H1 (cell line): ENCODE measurements around the gene MPPED1. TPM values are rescaled to one million over a fixed set of nuclear protein-coding genes. Genes with fewer than 3 reads are reported as not detected.

Experiments used
- CTCF ChIA-PET: fragments of 300-600 bp; sonication (Branson Sonifier 250); formaldehyde crosslinking; loops from one replicate; lab custom pipeline; 2021; ENCODE audit not compliant: partially characterized antibody; lab: Charles Lee
- POLR2A ChIA-PET: fragments of 300-600 bp; sonication (Branson Sonifier 250); formaldehyde crosslinking; loops from one replicate; lab custom pipeline; 2021; ENCODE audit warnings: inconsistent platforms; ENCODE audit not compliant: partially characterized antibody; lab: Charles Lee
- DNase-seq, 2 experiments: peaks; one replicate each; pipeline versions ENCODE4 v3.0.0 to v3.0.0-alpha.2; 2010 to 2022; ENCODE audit warnings: low spot score in 2 of 2, low read depth in 1 of 2, mixed read lengths in 1 of 2
- FAIRE-seq: peaks from 2 replicates; lab custom pipeline; 2011; peaks lifted over from hg19 to GRCh38; lab: Jason Lieb, UNC
- H2AFZ ChIP-seq: 2 replicates; pipeline ENCODE4 v1.8.1; 2012; ENCODE audit warnings: low read length, inconsistent platforms
- H2AK5ac ChIP-seq: 2 replicates; pipeline ENCODE4 v1.6.1; 2013; ENCODE audit warnings: low read depth, low read length
- H2BK120ac ChIP-seq: replicated peaks from 2 replicates; pipeline ENCODE3; 2013; ENCODE audit warnings: low read depth, low read length, inconsistent platforms
- H2BK12ac ChIP-seq: 2 replicates; pipeline ENCODE4 v1.6.1; 2013; ENCODE audit warnings: low read depth, low read length
- H2BK15ac ChIP-seq: 2 replicates; pipeline ENCODE4 v1.6.1; 2013; ENCODE audit warnings: low read length
- H2BK20ac ChIP-seq: 2 replicates; pipeline ENCODE4 v1.6.1; 2013; ENCODE audit warnings: low read length
- H2BK5ac ChIP-seq: 2 replicates; pipeline ENCODE4 v1.6.1; 2013; ENCODE audit warnings: low read depth, low read length
- H3K14ac ChIP-seq: 2 replicates; pipeline ENCODE4 v1.6.1; 2013; ENCODE audit warnings: inconsistent platforms; ENCODE audit not compliant: insufficient read length
- H3K18ac ChIP-seq: 2 replicates; pipeline ENCODE4 v1.6.1; 2013; ENCODE audit warnings: low read length; ENCODE audit errors: extremely low read depth
- H3K23ac ChIP-seq: 2 replicates; pipeline ENCODE4 v1.6.1; 2013; ENCODE audit warnings: inconsistent platforms; ENCODE audit not compliant: insufficient read length
- H3K23me2 ChIP-seq: 2 replicates; pipeline ENCODE4 v1.6.1; 2013; ENCODE audit warnings: low read depth, low read length
- H3K27ac ChIP-seq: 2 replicates; pipeline ENCODE4 v1.6.1; 2011; ENCODE audit warnings: low read depth, low read length, inconsistent platforms
- H3K27me3 ChIP-seq, 4 experiments: replicated peaks in 1 of 4; 1 replicate in 1 of 4; 2 replicates in 3 of 4; pipeline versions ENCODE4 v1.6.1 to v1.8.1; 2011 to 2013; ENCODE audit warnings: low read length in 3 of 4, mild to moderate bottlenecking in 3 of 4, inconsistent platforms in 2 of 4, mixed read lengths in 2 of 4, moderate library complexity in 1 of 4; ENCODE audit not compliant: control insufficient read depth in 3 of 4, insufficient read depth in 3 of 4; ENCODE audit errors: extremely low read depth in 1 of 4
- H3K36me3 ChIP-seq, 4 experiments: 2 replicates each; pipeline versions ENCODE4 v1.6.1 to v1.8.1; 2011 to 2013; ENCODE audit warnings: mild to moderate bottlenecking in 4 of 4, low read length in 3 of 4, moderate library complexity in 2 of 4, control low read depth in 1 of 4, inconsistent platforms in 1 of 4; ENCODE audit not compliant: insufficient read depth in 4 of 4, control insufficient read depth in 2 of 4
- H3K4ac ChIP-seq: replicated peaks from 2 replicates; pipeline ENCODE3; 2013; ENCODE audit warnings: low read length, low read depth, mixed read lengths, inconsistent platforms; ENCODE audit not compliant: insufficient read length
- H3K4me1 ChIP-seq, 4 experiments: replicated peaks in 1 of 4; 1 replicate in 1 of 4; 2 replicates in 3 of 4; pipeline versions ENCODE4 v1.6.1 to v1.8.1; 2011 to 2013; ENCODE audit warnings: low read length in 3 of 4, inconsistent platforms in 2 of 4, mixed read lengths in 1 of 4; ENCODE audit not compliant: insufficient read depth in 4 of 4, control insufficient read depth in 3 of 4
- H3K4me2 ChIP-seq, 2 experiments: 2 replicates each; pipeline versions ENCODE4 v1.6.1 to v1.8.1; 2011 to 2013; ENCODE audit warnings: low read depth in 2 of 2, low read length in 2 of 2, control low read depth in 1 of 2, inconsistent platforms in 1 of 2, mild to moderate bottlenecking in 1 of 2; ENCODE audit not compliant: insufficient read depth in 1 of 2
- H3K4me3 ChIP-seq, 4 experiments: fragments of 200-600, 300-600 bp in 1 of 4; sonication (generic), shearing (Covaris generic), sonication (Bioruptor Twin) in 1 of 4; 2 replicates each; pipeline versions ENCODE4 v1.5.1 to v1.8.1; 2011 to 2016; ENCODE audit warnings: low read length in 4 of 4, low read depth in 3 of 4, control low read depth in 2 of 4, inconsistent platforms in 2 of 4, mild to moderate bottlenecking in 2 of 4, mixed read lengths in 1 of 4, moderate library complexity in 1 of 4; ENCODE audit not compliant: insufficient read depth in 2 of 4; ENCODE audit errors: extremely low read depth in 1 of 4
- H3K56ac ChIP-seq: replicated peaks from 2 replicates; pipeline ENCODE3; 2013; ENCODE audit warnings: low read depth, mild to moderate bottlenecking, mixed read lengths, low read length, inconsistent platforms; ENCODE audit not compliant: insufficient read length
- H3K79me1 ChIP-seq: 2 replicates; pipeline ENCODE4 v1.6.1; 2013; ENCODE audit warnings: low read depth, low read length, control low read depth
- H3K79me2 ChIP-seq, 2 experiments: 2 replicates each; pipeline versions ENCODE4 v1.6.1 to v1.8.1; 2012 to 2013; ENCODE audit warnings: low read length in 2 of 2, mild to moderate bottlenecking in 2 of 2, inconsistent platforms in 1 of 2; ENCODE audit not compliant: insufficient read depth in 2 of 2, control insufficient read depth in 1 of 2
- H3K9ac ChIP-seq, 4 experiments: replicated peaks in 1 of 4; 1 replicate in 1 of 4; 2 replicates in 3 of 4; pipeline versions ENCODE4 v1.6.1 to v1.8.1; 2011 to 2013; ENCODE audit warnings: low read depth in 3 of 4, low read length in 3 of 4, control low read depth in 2 of 4, mild to moderate bottlenecking in 2 of 4, moderate library complexity in 2 of 4, inconsistent platforms in 1 of 4; ENCODE audit errors: extremely low read depth in 1 of 4
- H3K9me3 ChIP-seq, 2 experiments: 2 replicates each; pipeline versions ENCODE4 v1.6.1 to v1.8.1; 2012 to 2013; ENCODE audit warnings: mild to moderate bottlenecking in 2 of 2, moderate library complexity in 2 of 2, control low read depth in 1 of 2, inconsistent platforms in 1 of 2, low read depth in 1 of 2, low read length in 1 of 2, mixed read lengths in 1 of 2; ENCODE audit not compliant: insufficient read depth in 2 of 2
- H4K20me1 ChIP-seq, 2 experiments: replicated peaks in 1 of 2; 2 replicates each; pipeline versions ENCODE3 to v1.8.1; 2011 to 2013; ENCODE audit warnings: inconsistent platforms in 2 of 2, low read length in 2 of 2, mild to moderate bottlenecking in 1 of 2; ENCODE audit not compliant: insufficient read depth in 2 of 2, control insufficient read depth in 1 of 2
- H4K5ac ChIP-seq: 2 replicates; pipeline ENCODE4 v1.6.1; 2013; ENCODE audit warnings: low read length, low read depth, mixed read lengths, inconsistent platforms; ENCODE audit not compliant: insufficient read length
- H4K8ac ChIP-seq: 2 replicates; pipeline ENCODE4 v1.8.0; 2013; ENCODE audit warnings: mild to moderate bottlenecking, moderate library complexity, low read length, inconsistent platforms; ENCODE audit not compliant: insufficient read depth; ENCODE audit errors: extremely low read depth
- H4K91ac ChIP-seq: replicated peaks from 2 replicates; pipeline ENCODE3; 2013; ENCODE audit warnings: low read length, mixed read lengths, inconsistent platforms; ENCODE audit not compliant: insufficient read length
- BRCA1 ChIP-seq: IDR thresholded peaks from 2 replicates; pipeline ENCODE4 v1.6.1; 2012; ENCODE audit warnings: low read depth, low read length, improper control_type of control experiment
- CTBP2 ChIP-seq: IDR thresholded peaks from 2 replicates; pipeline ENCODE4 v1.7.0; 2011; ENCODE audit warnings: borderline replicate concordance, mild to moderate bottlenecking, moderate library complexity, mixed read lengths, low read length; ENCODE audit not compliant: insufficient read depth, insufficient read length
- HDAC2 ChIP-seq, 2 experiments: fragments of 300-600 bp in 1 of 2; sonication (generic) in 1 of 2; IDR thresholded peaks; 2 replicates each; pipeline ENCODE4 v1.6.1; 2011 to 2012; ENCODE audit warnings: low read depth in 2 of 2, low read length in 2 of 2, mild to moderate bottlenecking in 2 of 2, moderate library complexity in 2 of 2, borderline replicate concordance in 1 of 2, inconsistent platforms in 1 of 2
- NANOG ChIP-seq: IDR thresholded peaks from 2 replicates; pipeline ENCODE4 v1.6.1; 2011; ENCODE audit warnings: low read length, low read depth, mild to moderate bottlenecking, inconsistent platforms; ENCODE audit not compliant: insufficient read depth, poor library complexity, severe bottlenecking
- PHF8 ChIP-seq: fragments of 200-600 bp; sonication (generic); conservative IDR thresholded peaks from 2 replicates; pipeline ENCODE4 v1.7.1; 2012; ENCODE audit warnings: low read depth, mild to moderate bottlenecking, inconsistent platforms, low read length, moderate library complexity
- RFX5 ChIP-seq: IDR thresholded peaks from 2 replicates; pipeline ENCODE4 v1.6.1; 2011; ENCODE audit warnings: low read depth, low read length, improper control_type of control experiment, borderline replicate concordance
- TBP ChIP-seq: IDR thresholded peaks from 2 replicates; pipeline ENCODE4 v1.6.1; 2011; ENCODE audit warnings: low read depth, low read length, improper control_type of control experiment
- polyA plus RNA-seq, 7 experiments: library from polyadenylated mRNA; depleted of rRNA in 3 of 7; stranded (reverse) in 5 of 7; unstranded in 2 of 7; fragments of >200 nt in 5 of 7; fragments of 200-250 nt in 2 of 7; gene quantifications; 1 replicate in 5 of 7; 2 replicates in 1 of 7; 4 replicates in 1 of 7; pipeline versions ENCODE4 v1.2.1 to v1.2.3, GENCODE V29; 2011 to 2013; ENCODE audit warnings: missing spikeins in 2 of 7, mixed read lengths in 2 of 7
- total RNA-seq: library from RNA; stranded (reverse); fragmentation: NEBNext Ultra II Directional; extraction: Animal tissue kit (Norgen Biotek cat#: 25700); gene quantifications from 2 replicates; pipeline ENCODE4 v1.2.1, GENCODE V29; 2021
- TF ChIP-seq, protein P1 (sequence below): IDR thresholded peaks from 2 replicates; pipeline ENCODE4 v1.6.1; 2011; ENCODE audit warnings: low read length, improper control_type of control experiment
- TF ChIP-seq, protein P2 (sequence below): IDR thresholded peaks from 2 replicates; pipeline ENCODE4 v1.6.1; 2012; ENCODE audit warnings: low read length, inconsistent platforms

MPPED1 gene
- total and polyA plus RNA-seq, 2 of the 8 experiments (the other 6 are each of a cell fraction or from before 2014, with no cell fraction given): 0.29 to 0.37 TPM

GRCh38 chr22:43462701-43463100 is 50.9 kb downstream of the MPPED1 start:
- Histone ChIP-seq H3K27ac (no peak overlapping the region), H2AK5ac (no peak overlapping the region), H4K5ac (no peak overlapping the region), H2AFZ (no peak overlapping the region), H3K9me3 (peaks cover 3 to 4% of the 10 kb centered on the region in 2 experiments; a peak in 2 of 4 replicates), H3K79me1 (no peaks in the 10 kb centered on the region), H3K4me2 (no peak overlapping the region), H3K4me1 (no peaks in the 10 kb centered on the region), H3K27me3 (0 out of 7 replicates have a peak, but pooled peaks cover 0 to 2% (median 0%) of the 10 kb centered on the region in 4 experiments), H3K18ac (no peak overlapping the region), H3K9ac (no peak overlapping the region), H2BK12ac (no peak overlapping the region), H3K4ac (no peak overlapping the region), H4K8ac (no peak overlapping the region), H3K36me3 (no peaks in the 10 kb centered on the region), H4K91ac (no peak overlapping the region), H2BK120ac (no peak overlapping the region), H3K14ac (no peak overlapping the region), H3K4me3 (no peak overlapping the region), H4K20me1 (no peaks in the 10 kb centered on the region), H2BK5ac (no peak overlapping the region), H3K23ac (no peak overlapping the region), H2BK15ac (no peak overlapping the region), H3K23me2 (no peaks in the 10 kb centered on the region), H2BK20ac (no peak overlapping the region), H3K79me2 (no peaks in the 10 kb centered on the region), H3K56ac (no peak overlapping the region)
- DNase-seq: no peak
- CTCF ChIA-PET: interaction anchor here (1.1 kb wide), 1 partner anchor 117 kb away, joined by 4 read pairs; no protein-coding TSS in a partner anchor
- TF ChIP-seq, protein P1, sequence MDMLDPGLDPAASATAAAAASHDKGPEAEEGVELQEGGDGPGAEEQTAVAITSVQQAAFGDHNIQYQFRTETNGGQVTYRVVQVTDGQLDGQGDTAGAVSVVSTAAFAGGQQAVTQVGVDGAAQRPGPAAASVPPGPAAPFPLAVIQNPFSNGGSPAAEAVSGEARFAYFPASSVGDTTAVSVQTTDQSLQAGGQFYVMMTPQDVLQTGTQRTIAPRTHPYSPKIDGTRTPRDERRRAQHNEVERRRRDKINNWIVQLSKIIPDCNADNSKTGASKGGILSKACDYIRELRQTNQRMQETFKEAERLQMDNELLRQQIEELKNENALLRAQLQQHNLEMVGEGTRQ: no peak
- TF ChIP-seq PHF8 (no peak), NANOG (no peak), BRCA1 (no peak), CTBP2 (no peak), RFX5 (no peak), TBP (no peak), HDAC2 (IDR thresholded peaks at IDR 0.05; ENCODE audit: borderline replicate concordance in 1 of 2, low read depth in 2 of 2, low read length in 2 of 2) (no peak)
- TF ChIP-seq, protein P2, sequence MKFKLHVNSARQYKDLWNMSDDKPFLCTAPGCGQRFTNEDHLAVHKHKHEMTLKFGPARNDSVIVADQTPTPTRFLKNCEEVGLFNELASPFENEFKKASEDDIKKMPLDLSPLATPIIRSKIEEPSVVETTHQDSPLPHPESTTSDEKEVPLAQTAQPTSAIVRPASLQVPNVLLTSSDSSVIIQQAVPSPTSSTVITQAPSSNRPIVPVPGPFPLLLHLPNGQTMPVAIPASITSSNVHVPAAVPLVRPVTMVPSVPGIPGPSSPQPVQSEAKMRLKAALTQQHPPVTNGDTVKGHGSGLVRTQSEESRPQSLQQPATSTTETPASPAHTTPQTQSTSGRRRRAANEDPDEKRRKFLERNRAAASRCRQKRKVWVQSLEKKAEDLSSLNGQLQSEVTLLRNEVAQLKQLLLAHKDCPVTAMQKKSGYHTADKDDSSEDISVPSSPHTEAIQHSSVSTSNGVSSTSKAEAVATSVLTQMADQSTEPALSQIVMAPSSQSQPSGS: no peak
- POLR2A ChIA-PET: no interaction called here
- no peak for FAIRE-seq
